ENCODE data around the gene PPP2R5C. TPM values are rescaled to one million over a fixed set of nuclear protein-coding genes. Genes with fewer than 3 reads are reported as not detected.

PPP2R5C gene
- total and polyA plus RNA-seq, 2 of the 4 experiments (the other 2 are of a cell fraction): 65.9 to 78.7 TPM

DNA sequence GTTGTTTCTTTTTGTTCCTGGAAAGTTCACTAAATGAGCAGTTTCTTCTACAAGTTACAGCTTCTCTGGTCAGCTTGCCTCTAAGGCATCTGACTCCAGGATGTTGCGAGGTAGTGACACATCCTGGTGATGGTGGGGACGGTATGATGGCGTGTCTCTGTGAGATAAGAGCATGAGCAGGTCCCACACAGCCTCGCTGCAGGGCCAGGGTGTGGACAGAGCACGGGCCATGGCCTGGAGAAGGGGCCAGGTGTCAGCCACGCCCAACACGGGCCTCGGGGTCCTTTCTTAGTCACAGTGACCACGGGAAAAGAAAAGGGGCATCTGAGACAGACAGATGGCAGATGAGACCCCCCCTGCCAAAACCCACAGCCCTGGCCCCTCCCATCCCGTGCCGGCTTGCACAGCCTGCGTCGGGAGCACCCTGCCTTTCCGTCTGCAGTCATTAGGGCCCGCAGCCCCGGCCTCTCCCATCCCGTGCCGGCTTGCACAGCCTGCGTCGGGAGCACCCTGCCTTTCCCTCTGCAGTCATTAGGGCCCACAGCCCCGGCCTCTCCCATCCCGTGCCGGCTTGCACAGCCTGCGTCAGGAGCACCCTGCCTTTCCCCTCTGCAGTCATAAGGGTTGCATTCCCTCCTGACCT is 123.5 kb downstream of the PPP2R5C start:
- Histone ChIP-seq H2AFZ (replicated peaks; ENCODE audit: low read length, poor library complexity) (no peak overlapping the region), H3K18ac (ENCODE audit: low read depth, low read length) (no peak overlapping the region), H3K79me1 (ENCODE audit: low read depth in 1 of 2, low read length in 2 of 2) (peaks cover 24 to 47% of the 10 kb centered on the region in 2 experiments), H2AK5ac (ENCODE audit: low read depth, low read length) (no peak overlapping the region), H3K9ac (ENCODE audit: low read depth, low read length) (no peak overlapping the region), H3K4ac (ENCODE audit: low read depth, low read length) (no peak overlapping the region), H2BK120ac (ENCODE audit: low read depth, low read length) (no peak overlapping the region), H2BK20ac (ENCODE audit: low read depth, low read length) (no peak overlapping the region), H3K27ac (ENCODE audit: insufficient read depth, low read length) (no peak overlapping the region), H3K56ac (ENCODE audit: extremely low read depth, insufficient read depth, low read length) (no peak overlapping the region), H3K23ac (ENCODE audit: low read depth, low read length) (no peak overlapping the region), H4K5ac (ENCODE audit: low read depth, low read length) (no peak overlapping the region), H3K4me2 (ENCODE audit: low read depth, low read length) (no peak overlapping the region), H3K14ac (replicated peaks; ENCODE audit: low read depth, low read length) (no peak overlapping the region), H3K27me3 (ENCODE audit: control insufficient read depth, insufficient read depth, low read length) (no peaks in the 10 kb centered on the region), H2BK5ac (ENCODE audit: low read depth, low read length, poor library complexity, severe bottlenecking) (no peak overlapping the region), H3K4me1 (ENCODE audit: control insufficient read depth, insufficient read depth, low read length) (no peaks in the 10 kb centered on the region; the same call in 1 of the 2 replicates), H3K9me1 (ENCODE audit: insufficient read depth, low read length) (peaks cover 19% of the 10 kb centered on the region; the same call in 1 of the 2 replicates), H3K9me3 (ENCODE audit: control insufficient read depth, insufficient read depth, low read length) (no peaks in the 10 kb centered on the region; the same call in 1 of the 2 replicates), H4K20me1 (ENCODE audit: insufficient read depth, low read length) (peaks cover 12% of the 10 kb centered on the region), H3K36me3 (ENCODE audit: control insufficient read depth, insufficient read depth, low read length) (peaks cover 46% of the 10 kb centered on the region), H2BK15ac (ENCODE audit: low read depth, low read length) (no peak overlapping the region), H4K8ac (ENCODE audit: low read depth in 2 of 2, low read length in 2 of 2) (no peak overlapping the region), H4K91ac (ENCODE audit: insufficient read depth, low read depth, low read length) (no peak overlapping the region), H2AK9ac (replicated peaks; ENCODE audit: low read depth, low read length, poor library complexity) (no peak overlapping the region), H3K4me3 (ENCODE audit: insufficient read depth, low read depth, low read length) (no peak overlapping the region)
- DNase-seq (no peak), ATAC-seq (ENCODE audit: low read depth) (no peak)
- 100% methylated on average over 12 of the region's 24 CpGs; no CpG with 5 or more reads in 1 of the 2 experiments for WGBS, 2 experiments (ENCODE audit: extremely low coverage in 2 of 2, insufficient read length in 1 of 2)
- TF ChIP-seq, protein P1, sequence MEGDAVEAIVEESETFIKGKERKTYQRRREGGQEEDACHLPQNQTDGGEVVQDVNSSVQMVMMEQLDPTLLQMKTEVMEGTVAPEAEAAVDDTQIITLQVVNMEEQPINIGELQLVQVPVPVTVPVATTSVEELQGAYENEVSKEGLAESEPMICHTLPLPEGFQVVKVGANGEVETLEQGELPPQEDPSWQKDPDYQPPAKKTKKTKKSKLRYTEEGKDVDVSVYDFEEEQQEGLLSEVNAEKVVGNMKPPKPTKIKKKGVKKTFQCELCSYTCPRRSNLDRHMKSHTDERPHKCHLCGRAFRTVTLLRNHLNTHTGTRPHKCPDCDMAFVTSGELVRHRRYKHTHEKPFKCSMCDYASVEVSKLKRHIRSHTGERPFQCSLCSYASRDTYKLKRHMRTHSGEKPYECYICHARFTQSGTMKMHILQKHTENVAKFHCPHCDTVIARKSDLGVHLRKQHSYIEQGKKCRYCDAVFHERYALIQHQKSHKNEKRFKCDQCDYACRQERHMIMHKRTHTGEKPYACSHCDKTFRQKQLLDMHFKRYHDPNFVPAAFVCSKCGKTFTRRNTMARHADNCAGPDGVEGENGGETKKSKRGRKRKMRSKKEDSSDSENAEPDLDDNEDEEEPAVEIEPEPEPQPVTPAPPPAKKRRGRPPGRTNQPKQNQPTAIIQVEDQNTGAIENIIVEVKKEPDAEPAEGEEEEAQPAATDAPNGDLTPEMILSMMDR (conservative IDR thresholded peaks at IDR 0.05; ENCODE audit: low read depth, low read length): no peak
- TF ChIP-seq MAFK (IDR thresholded peaks at IDR 0.05; ENCODE audit: low read depth, low read length): no peak
- TF ChIP-seq RFX5 (IDR thresholded peaks at IDR 0.05; ENCODE audit: low read depth, low read length): no peak
- TF ChIP-seq BHLHE40 (IDR thresholded peaks at IDR 0.05; ENCODE audit: low read depth, low read length): no peak
- TF ChIP-seq RAD21 (IDR thresholded peaks at IDR 0.05; ENCODE audit: low read length): no peak
- TF ChIP-seq, protein P2, sequence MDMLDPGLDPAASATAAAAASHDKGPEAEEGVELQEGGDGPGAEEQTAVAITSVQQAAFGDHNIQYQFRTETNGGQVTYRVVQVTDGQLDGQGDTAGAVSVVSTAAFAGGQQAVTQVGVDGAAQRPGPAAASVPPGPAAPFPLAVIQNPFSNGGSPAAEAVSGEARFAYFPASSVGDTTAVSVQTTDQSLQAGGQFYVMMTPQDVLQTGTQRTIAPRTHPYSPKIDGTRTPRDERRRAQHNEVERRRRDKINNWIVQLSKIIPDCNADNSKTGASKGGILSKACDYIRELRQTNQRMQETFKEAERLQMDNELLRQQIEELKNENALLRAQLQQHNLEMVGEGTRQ (IDR thresholded peaks at IDR 0.05; ENCODE audit: low read depth, low read length): no peak
- no peak for TF ChIP-seq FOS (IDR thresholded peaks at IDR 0.05; ENCODE audit: low read depth, low read length)
- no peak for TF ChIP-seq SMC3 (IDR thresholded peaks at IDR 0.05; ENCODE audit: low read depth, low read length)
- TF ChIP-seq MXI1 (IDR thresholded peaks at IDR 0.05; ENCODE audit: borderline replicate concordance, low read depth, low read length): no peak
- no peak for TF ChIP-seq RCOR1 (IDR thresholded peaks at IDR 0.05; ENCODE audit: insufficient replicate concordance, low read length)
- TF ChIP-seq MAZ (IDR thresholded peaks at IDR 0.05; ENCODE audit: borderline replicate concordance, low read depth, low read length): no peak
- TF ChIP-seq, protein P3, sequence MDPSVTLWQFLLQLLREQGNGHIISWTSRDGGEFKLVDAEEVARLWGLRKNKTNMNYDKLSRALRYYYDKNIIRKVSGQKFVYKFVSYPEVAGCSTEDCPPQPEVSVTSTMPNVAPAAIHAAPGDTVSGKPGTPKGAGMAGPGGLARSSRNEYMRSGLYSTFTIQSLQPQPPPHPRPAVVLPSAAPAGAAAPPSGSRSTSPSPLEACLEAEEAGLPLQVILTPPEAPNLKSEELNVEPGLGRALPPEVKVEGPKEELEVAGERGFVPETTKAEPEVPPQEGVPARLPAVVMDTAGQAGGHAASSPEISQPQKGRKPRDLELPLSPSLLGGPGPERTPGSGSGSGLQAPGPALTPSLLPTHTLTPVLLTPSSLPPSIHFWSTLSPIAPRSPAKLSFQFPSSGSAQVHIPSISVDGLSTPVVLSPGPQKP (IDR thresholded peaks at IDR 0.05; ENCODE audit: borderline replicate concordance, low read depth, low read length): no peak
- dilution Hi-C loops (cut with HindIII; ENCODE audit: low sequenced_read_pairs, unreplicated experiment) (no loop called here), intact Hi-C loops (cut with micrococcal nuclease) (no loop called here), in situ Hi-C loops (cut with MboI; ENCODE audit: low sequenced_read_pairs) (no loop called here)
- BruUV-seq (replicated peaks): no TSS peak
- ChIA-PET POLR2A (ENCODE audit: unreplicated experiment) (no interaction called here), CTCF (no interaction called here)
